HG03039 (cell line): ENCODE data around the gene TBC1D24.
A peak's percentile ranks its signal among the peaks of the same experiment; 100 is the strongest.

Experiments used
- ATAC-seq: cut with Tn5 transposase; IDR thresholded peaks from one replicate; pipeline ENCODE4 v1.9.1; 2021; ENCODE audit warnings: mild to moderate bottlenecking, moderate library complexity; ENCODE audit not compliant: unreplicated experiment

The TBC1D24 gene

DNA sequence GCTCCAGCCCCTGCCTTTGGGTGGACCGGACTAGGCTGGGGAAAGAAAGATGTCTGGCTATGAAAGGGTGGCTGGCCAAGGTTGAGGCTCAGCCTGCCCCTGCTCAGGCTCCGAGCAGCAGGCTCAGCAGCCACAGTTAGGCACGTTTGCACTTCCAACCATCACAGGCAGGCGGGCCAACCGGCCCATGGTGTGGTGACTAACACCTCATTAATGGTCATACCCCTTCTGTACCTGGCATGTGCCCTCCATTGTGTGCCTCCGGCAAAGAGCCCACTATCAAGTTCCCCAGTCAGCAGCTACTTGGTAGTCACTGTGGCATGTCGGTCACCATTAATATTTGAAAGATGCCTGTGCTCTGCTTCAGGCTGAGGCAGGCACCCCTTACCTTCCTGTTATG lies 6.7 kb downstream of the TBC1D24 start:
- ATAC-seq, result no peak

- ATAC-seq, result no peak
Measured at GRCh38 chr16:2482249-2482648, 7.3 kb downstream of the TBC1D24 start.

- ATAC-seq, result no peak
Measured at GRCh38 chr16:2482708-2483534, 8.0 kb downstream of the TBC1D24 start.

GRCh38 chr16:2483939-2484897 lies 9.3 kb downstream of the TBC1D24 start:
- ATAC-seq, result no peak

DNA sequence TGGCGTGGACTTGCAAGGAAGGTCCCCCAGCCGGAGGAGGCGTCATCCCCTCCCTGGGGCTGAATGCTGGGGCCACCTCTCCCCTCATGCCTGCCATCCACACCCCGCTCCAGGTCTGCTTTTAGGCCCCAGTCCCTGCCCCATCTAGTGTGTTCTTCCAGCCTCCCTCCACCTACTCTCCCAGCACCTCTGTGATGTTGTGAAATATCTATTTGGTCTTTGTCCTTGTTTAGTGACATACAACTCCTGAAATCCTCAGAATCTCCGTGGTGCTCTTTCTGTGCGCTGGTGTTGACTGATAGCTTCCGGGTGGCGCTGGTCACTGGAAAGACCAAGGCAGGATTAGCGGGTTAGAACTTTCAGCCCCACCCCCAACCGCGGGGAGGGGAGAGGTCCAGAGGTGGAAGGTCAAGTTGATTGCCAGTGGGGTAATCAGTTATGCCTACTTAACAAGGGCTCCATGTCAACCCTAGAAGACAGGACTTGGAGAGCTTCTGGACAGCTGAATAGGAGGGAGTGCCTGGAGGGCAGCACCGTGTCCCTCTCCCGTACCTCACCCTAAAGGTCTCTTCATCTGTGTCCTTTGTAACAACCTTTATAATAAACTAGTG lies 10.1 kb downstream of the TBC1D24 start:
- no peak for ATAC-seq

- ATAC-seq, result no peak
Measured at GRCh38 chr16:2485811-2486507, 11.0 kb downstream of the TBC1D24 start.

DNA sequence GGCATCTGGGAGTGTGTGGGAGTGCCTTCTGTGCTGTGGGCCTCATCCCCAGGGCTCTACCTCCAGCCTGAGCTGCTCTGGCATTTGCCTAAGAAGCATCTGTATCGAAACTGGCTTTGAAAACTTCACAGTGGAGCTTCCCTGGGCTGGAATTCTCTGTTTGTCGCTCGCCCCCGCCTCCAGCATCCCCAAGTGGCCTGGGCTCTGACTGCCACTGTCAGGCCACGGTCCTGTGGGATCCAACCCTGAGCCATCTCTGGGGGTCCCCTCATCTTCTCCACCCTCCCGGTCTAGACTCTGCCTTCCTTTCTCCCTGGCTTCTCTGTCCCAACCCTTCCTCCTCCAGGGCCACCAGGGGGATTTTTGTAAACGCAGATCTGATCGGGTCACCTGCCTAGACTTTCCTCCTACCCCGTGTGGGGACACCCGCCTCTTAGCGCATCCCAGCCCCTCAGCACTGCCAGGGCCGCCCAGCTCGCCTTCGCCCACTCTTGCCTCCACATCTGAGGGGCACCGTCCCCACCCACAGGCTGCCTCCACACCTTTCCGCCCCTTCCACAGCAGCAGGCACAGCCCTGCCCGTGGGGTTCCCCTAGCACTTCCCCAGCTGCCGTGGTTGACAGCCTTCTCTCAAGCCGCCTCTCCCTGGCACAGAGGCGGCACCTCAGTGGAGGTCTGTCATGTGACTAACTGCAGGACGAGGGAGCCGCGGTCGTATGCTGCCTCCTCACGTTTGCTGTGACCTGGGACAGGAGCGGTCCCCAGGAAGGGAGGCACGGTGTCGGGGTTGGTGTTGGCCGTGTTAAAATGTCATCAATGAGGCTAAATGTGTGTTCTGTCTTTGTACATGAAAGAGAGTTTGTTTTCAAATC lies 12.0 kb downstream of the TBC1D24 start:
- peak; percentile 54 for ATAC-seq

- ATAC-seq, result no peak
Measured at GRCh38 chr16:2487517-2487842, 12.6 kb downstream of the TBC1D24 start.

GRCh38 chr16:2487903-2488531 lies 13.1 kb downstream of the TBC1D24 start:
- ATAC-seq, result no peak

DNA sequence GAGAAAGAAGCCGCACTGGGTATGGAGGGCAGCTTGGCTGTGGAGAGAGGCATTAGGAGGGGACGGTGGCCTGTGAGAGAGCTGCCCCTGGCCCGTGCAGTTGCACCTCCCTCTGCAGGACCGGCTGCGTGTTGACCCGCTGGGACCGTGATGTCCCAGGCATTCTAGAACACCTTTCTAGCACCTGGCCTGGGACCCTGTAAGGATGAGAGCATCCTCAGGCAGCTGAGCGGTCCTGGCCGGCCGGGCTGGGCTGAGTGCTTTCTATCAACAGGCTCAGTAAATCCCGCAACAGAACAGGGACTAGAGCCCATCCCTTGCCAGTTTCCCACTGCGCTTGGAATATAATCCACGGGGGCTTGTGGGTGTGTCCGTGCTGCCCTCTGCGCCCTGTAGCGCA lies 14.7 kb downstream of the TBC1D24 start:
- no peak for ATAC-seq

GRCh38 chr16:2490190-2491105 lies 15.5 kb downstream of the TBC1D24 start:
- no peak for ATAC-seq

GRCh38 chr16:2492292-2492691 lies 17.4 kb downstream of the TBC1D24 start:
- no peak for ATAC-seq

DNA sequence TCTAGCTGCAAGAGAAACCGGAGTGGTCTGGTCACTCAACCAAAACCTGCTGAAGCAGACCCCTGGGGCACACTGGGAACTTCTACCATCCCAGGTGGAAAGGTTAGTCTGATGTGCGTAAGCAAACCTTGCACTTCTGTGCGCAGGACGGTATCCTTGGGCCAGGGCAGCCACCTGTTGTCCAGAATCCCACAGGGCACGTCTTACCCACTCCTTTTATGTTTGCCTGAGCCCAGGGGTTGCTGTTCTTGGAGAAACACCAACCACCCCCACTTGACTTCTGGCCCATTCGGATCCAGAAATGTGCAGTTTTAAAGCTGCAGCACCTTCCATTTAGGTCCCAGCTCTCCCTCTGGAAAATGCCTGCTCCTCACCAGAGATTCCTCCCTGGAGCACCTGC lies 18.7 kb downstream of the TBC1D24 start:
- ATAC-seq, result no peak

DNA sequence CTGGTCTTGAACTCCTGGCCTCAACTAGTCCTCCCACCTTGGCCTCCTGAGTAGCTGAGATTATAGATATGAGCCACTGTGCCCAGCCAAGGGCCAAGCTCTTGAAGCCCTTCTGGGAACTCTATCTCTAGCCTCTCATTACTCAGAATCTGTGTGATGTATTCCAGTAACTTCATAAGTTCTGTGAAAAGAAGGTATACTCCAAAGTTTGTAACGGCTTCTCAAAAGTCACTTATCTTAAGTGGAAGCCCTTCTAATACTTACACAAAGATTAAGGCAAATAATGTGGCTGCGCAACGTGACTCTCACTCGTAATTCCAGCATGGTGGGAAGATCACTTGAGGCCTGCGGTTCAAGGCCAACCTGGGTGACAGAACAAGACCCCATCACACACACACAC lies 19.7 kb downstream of the TBC1D24 start:
- no peak for ATAC-seq

DNA sequence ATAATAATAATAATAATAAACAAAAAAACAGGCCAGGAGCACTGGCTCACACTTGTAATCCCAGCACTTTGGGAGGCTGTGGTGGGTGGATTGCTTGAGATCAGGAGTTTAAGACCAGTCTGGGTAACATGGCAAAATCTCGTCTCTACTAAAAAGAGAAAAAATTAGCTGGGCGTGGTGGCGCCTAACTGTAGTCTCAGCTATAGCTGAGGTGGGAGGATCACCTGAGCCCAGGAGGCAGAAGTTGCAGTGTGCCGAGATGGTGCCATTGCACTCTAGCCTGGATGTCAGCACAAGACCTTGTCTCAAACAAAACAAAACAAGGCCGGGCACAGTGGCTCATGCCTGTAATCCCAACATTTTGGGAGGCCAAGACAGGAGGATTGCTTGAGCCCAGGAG lies 20.1 kb downstream of the TBC1D24 start:
- no peak for ATAC-seq

GRCh38 chr16:2496223-2497115 lies 21.5 kb downstream of the TBC1D24 start:
- no peak for ATAC-seq

DNA sequence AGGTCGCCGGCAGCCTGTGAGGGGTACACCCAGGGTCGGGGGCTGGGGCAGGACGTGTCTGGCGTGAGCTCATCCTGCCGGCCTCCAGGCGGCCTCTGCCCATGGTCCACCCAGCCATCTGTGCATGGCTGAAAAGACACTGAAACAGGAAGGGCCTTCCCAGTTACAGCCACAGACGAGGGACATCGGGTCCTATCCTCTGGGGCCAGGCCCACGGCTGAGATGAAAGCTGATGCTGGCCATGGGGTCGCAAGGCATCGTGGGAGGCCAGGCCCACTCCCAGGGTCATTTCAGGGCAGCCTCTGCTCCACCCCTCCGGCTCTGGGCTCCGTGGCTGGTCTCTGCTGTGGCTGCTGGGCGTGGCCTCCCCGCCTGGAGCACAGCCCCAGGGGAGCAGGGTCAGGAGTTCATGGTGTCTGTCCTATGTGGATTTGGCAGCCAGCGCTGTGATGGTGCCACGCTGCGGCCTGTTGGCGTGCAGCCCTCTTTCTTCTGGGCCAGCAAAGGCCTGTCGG lies 22.2 kb downstream of the TBC1D24 start:
- no peak for ATAC-seq
